Endothelial cell of umbilical vein (primary cell): ENCODE results near the gene GABRR3. TPM values are rescaled to one million over a fixed set of nuclear protein-coding genes. Genes with fewer than 3 reads are reported as not detected.

Experiments used
- BruUV-seq: library from RNA; stranded (reverse); fragments of 400-500 nt; replicated peaks from 2 replicates; lab custom pipeline; 2021; lab: Mats Ljungman, UMichigan
- CTCF ChIA-PET: fragments of 300-600, 350-600 bp; sonication (Branson Sonifier 250); formaldehyde crosslinking; loops from one replicate; lab custom pipeline; 2021; ENCODE audit warnings: antibody characterized with exemption, inconsistent platforms; lab: Charles Lee
- POLR2A ChIA-PET: fragments of 300-600, 350-600 bp; sonication (Branson Sonifier 250); formaldehyde crosslinking; loops from one replicate; lab custom pipeline; 2021; ENCODE audit warnings: antibody characterized with exemption, inconsistent platforms; lab: Charles Lee
- DNase-seq: peaks from one replicate; pipeline ENCODE4 v3.0.0-alpha.2; 2011; ENCODE audit warnings: low read depth, low spot score
- FAIRE-seq: peaks from 2 replicates; lab custom pipeline; 2011; peaks lifted over from hg19 to GRCh38; lab: Jason Lieb, UNC
- H2AFZ ChIP-seq: 2 replicates; pipeline ENCODE4 v1.6.0; 2012; ENCODE audit warnings: low read depth, low read length, control low read depth, inconsistent platforms
- H3K27ac ChIP-seq: 2 replicates; pipeline ENCODE4 v1.5.1; 2011; ENCODE audit warnings: low read depth, mild to moderate bottlenecking, control low read depth, low read length, moderate library complexity; ENCODE audit not compliant: insufficient read depth
- H3K27me3 ChIP-seq, 2 experiments: 2 replicates each; pipeline versions ENCODE4 v1.6.0 to v1.6.1; 2011; ENCODE audit warnings: low read length in 2 of 2, mixed read lengths in 1 of 2; ENCODE audit not compliant: control insufficient read depth in 2 of 2, insufficient read depth in 2 of 2
- H3K36me3 ChIP-seq, 2 experiments: 2 replicates in 1 of 2; 3 replicates in 1 of 2; pipeline ENCODE4 v1.5.1; 2011; ENCODE audit warnings: low read length in 2 of 2, mild to moderate bottlenecking in 1 of 2, moderate library complexity in 1 of 2; ENCODE audit not compliant: control insufficient read depth in 2 of 2, insufficient read depth in 2 of 2; ENCODE audit errors: extremely low read depth in 1 of 2
- H3K4me1 ChIP-seq: 3 replicates; pipeline ENCODE4 v1.5.1; 2011; ENCODE audit warnings: mild to moderate bottlenecking, low read length; ENCODE audit not compliant: control insufficient read depth, insufficient read depth; ENCODE audit errors: extremely low read depth
- H3K4me2 ChIP-seq: 2 replicates; pipeline ENCODE4 v1.6.1; 2011; ENCODE audit warnings: low read length, control low read depth, mixed read lengths; ENCODE audit not compliant: insufficient read depth
- H3K4me3 ChIP-seq, 3 experiments: fragments of 200-600 bp in 1 of 3; sonication (generic), shearing (Covaris generic) in 1 of 3; replicated peaks in 1 of 3; 2 replicates each; pipeline ENCODE4 v1.5.1; 2011 to 2016; ENCODE audit warnings: control low read depth in 3 of 3, low read length in 3 of 3, mild to moderate bottlenecking in 2 of 3, inconsistent platforms in 1 of 3, low read depth in 1 of 3, moderate library complexity in 1 of 3; ENCODE audit not compliant: insufficient read depth in 1 of 3
- H3K79me2 ChIP-seq: 2 replicates; pipeline ENCODE4 v1.6.0; 2012; ENCODE audit warnings: low read length, inconsistent platforms; ENCODE audit not compliant: control insufficient read depth, insufficient read depth
- H3K9ac ChIP-seq: replicated peaks from 2 replicates; pipeline ENCODE3; 2011; ENCODE audit warnings: low read length, control low read depth; ENCODE audit not compliant: insufficient read depth; ENCODE audit errors: extremely low read depth
- H3K9me1 ChIP-seq: replicated peaks from 3 replicates; pipeline ENCODE4 v1.6.0; 2011; ENCODE audit warnings: mild to moderate bottlenecking, low read length; ENCODE audit not compliant: control insufficient read depth, insufficient read depth; ENCODE audit errors: extremely low read depth
- H3K9me3 ChIP-seq: replicated peaks from 2 replicates; pipeline ENCODE4 v1.5.1; 2012; ENCODE audit warnings: low read length, inconsistent platforms; ENCODE audit not compliant: control insufficient read depth, insufficient read depth
- H4K20me1 ChIP-seq: replicated peaks from 2 replicates; pipeline ENCODE3; 2011; ENCODE audit warnings: mild to moderate bottlenecking, low read length; ENCODE audit not compliant: control insufficient read depth, insufficient read depth; ENCODE audit errors: extremely low read depth
- CTCF ChIP-seq, 2 donors: IDR thresholded peaks; 1 replicate in 1 of 2; 2 replicates in 1 of 2; pipeline ENCODE4 v1.5.1; 2011; ENCODE audit warnings: low read length in 2 of 2, mild to moderate bottlenecking in 2 of 2, moderate library complexity in 2 of 2, control low read depth in 1 of 2, inconsistent platforms in 1 of 2, low read depth in 1 of 2; ENCODE audit not compliant: insufficient read depth in 1 of 2; ENCODE audit errors: extremely low read depth in 1 of 2
- EZH2 ChIP-seq: IDR thresholded peaks from 2 replicates; pipeline ENCODE4 v1.6.1; 2012; ENCODE audit warnings: borderline replicate concordance, low read depth, mild to moderate bottlenecking, moderate library complexity, low read length, inconsistent platforms; ENCODE audit not compliant: severe bottlenecking
- FOS ChIP-seq: IDR thresholded peaks from 2 replicates; pipeline ENCODE4 v1.6.1; 2011; ENCODE audit warnings: mild to moderate bottlenecking, low read length, moderate library complexity, borderline replicate concordance; ENCODE audit not compliant: insufficient read depth
- GATA2 ChIP-seq: IDR thresholded peaks from 2 replicates; pipeline ENCODE4 v1.7.0; 2011; ENCODE audit warnings: low read depth, mild to moderate bottlenecking, moderate library complexity, mixed read lengths, low read length; ENCODE audit not compliant: insufficient read length, insufficient read depth
- JUN ChIP-seq: IDR thresholded peaks from 2 replicates; pipeline ENCODE4 v1.6.1; 2011; ENCODE audit warnings: borderline replicate concordance, low read depth; ENCODE audit not compliant: insufficient read length, insufficient read depth
- MYC ChIP-seq: IDR thresholded peaks from one replicate; pipeline ENCODE4 v1.6.1; 2011; ENCODE audit warnings: mild to moderate bottlenecking, low read depth, low read length
- POLR2A ChIP-seq: IDR thresholded peaks from 2 replicates; pipeline ENCODE4 v1.6.1; 2012; ENCODE audit warnings: low read depth, mild to moderate bottlenecking, control low read depth, low read length
- POLR2AphosphoS5 ChIP-seq: IDR thresholded peaks from 2 replicates; pipeline ENCODE4 v1.6.1; 2012; ENCODE audit warnings: low read depth, mild to moderate bottlenecking, control low read depth, low read length, moderate library complexity; ENCODE audit not compliant: insufficient read depth
- dilution Hi-C: fragments of 300-500 bp; cut with MboI; formaldehyde crosslinking; loops from one replicate; pipeline ENCODE4 v1.15.0; 2019; ENCODE audit warnings: low sequenced_read_pairs; ENCODE audit not compliant: extremely low pct_ligation_motif_present
- intact Hi-C: fragments of 100-400 bp; cut with micrococcal nuclease; formaldehyde crosslinking; loops from one replicate; pipeline ENCODE4 v1.10.0; 2022
- polyA plus RNA-seq, 4 experiments: library from polyadenylated mRNA; depleted of rRNA in 3 of 4; stranded (reverse) in 3 of 4; unstranded in 1 of 4; fragments of >200 nt; gene quantifications; 2 replicates each; pipeline versions ENCODE4 v1.2.1 to v1.2.3, GENCODE V29; 2011 to 2012; ENCODE audit warnings: missing spikeins in 1 of 4
- total RNA-seq: library from RNA; stranded (reverse); gene quantifications from 2 replicates; pipeline ENCODE4 v1.2.3, GENCODE V29; 2021
- TF ChIP-seq, protein P1 (sequence below): IDR thresholded peaks from 2 replicates; pipeline ENCODE4 v1.6.1; 2011; ENCODE audit not compliant: insufficient read depth, insufficient read length

Gene GABRR3
- total and polyA plus RNA-seq, 2 donors (not counting 3 experiments of a cell fraction or from before 2014, with no cell fraction given), result not detected

DNA sequence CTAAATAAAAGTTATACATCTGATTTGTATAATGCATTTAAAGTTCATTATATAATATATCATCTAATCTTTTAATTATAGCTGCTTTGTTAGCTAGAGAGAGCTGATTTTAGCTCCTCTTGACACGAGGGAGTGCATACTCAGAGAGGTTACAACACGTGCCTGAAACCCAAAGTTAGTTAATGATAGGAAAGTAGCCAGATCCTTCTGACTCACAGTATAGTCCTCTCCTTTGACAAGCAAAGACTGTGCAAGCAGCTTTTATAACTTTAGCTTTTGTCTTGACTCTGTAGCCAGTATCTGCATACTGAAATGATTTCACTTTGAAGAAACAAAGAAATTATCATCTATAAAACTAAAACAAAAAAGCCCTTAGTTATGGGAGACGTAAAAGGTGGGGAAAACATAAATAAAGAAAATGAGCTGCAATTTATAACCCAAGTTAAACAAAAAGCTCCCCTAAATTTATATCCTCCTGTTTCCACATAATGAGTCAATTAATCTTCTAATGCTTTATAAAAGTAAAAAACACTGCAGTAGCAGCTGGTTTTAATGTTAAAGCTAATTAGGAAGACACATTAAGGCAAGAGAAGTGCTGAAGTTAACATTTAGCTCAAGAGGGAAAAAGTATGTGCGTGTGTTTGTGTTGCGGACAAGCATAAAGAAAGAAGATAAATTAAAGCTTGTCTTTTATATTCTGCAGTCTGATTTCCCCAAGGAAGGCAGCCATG is 13.1 kb downstream of the GABRR3 start:
- no peak for FAIRE-seq
- Histone ChIP-seq H3K4me3 (no peak overlapping the region), H3K4me1 (no peaks in the 10 kb centered on the region), H3K79me2 (no peaks in the 10 kb centered on the region), H3K9me1 (no peaks in the 10 kb centered on the region), H2AFZ (no peak overlapping the region), H3K27me3 (peaks cover 5 to 8% of the 10 kb centered on the region in 2 experiments), H3K9me3 (no peaks in the 10 kb centered on the region), H3K36me3 (no peaks in the 10 kb centered on the region), H3K4me2 (no peak overlapping the region), H4K20me1 (no peaks in the 10 kb centered on the region), H3K9ac (no peak overlapping the region), H3K27ac (no peak overlapping the region)
- no TSS peak for BruUV-seq
- POLR2A ChIA-PET, result no interaction called here
- intact Hi-C loops (loop anchor here (2.0 kb wide), 1 partner anchor 303 kb away; no protein-coding TSS in a partner anchor), dilution Hi-C loops (no loop called here)
- no peak for DNase-seq
- CTCF ChIA-PET, result interaction anchor here (0.7 to 6.7 kb wide), 23 partner anchors 11 to 1159 kb away, joined by 3 to 138 read pairs (median 10); partner anchors contain the start of genes ARL6 and CRYBG3
- no peak for TF ChIP-seq JUN
- no peak for TF ChIP-seq POLR2AphosphoS5
- TF ChIP-seq EZH2, result no peak
- TF ChIP-seq MYC, result no peak
- no peak for TF ChIP-seq FOS
- TF ChIP-seq POLR2A, result no peak
- no peak for TF ChIP-seq GATA2
- no peak for TF ChIP-seq CTCF (IDR thresholded peaks at IDR 0.05; ENCODE audit: extremely low read depth in 1 of 2, insufficient read depth in 1 of 2, low read depth in 1 of 2, low read length in 2 of 2)
- TF ChIP-seq, protein P1, sequence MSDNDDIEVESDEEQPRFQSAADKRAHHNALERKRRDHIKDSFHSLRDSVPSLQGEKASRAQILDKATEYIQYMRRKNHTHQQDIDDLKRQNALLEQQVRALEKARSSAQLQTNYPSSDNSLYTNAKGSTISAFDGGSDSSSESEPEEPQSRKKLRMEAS, result no peak
